Gastrocnemius medialis (tissue), 4 donors: ENCODE results near the gene PRSS21.

Experiments used
- POLR2A ChIP-seq, 2 donors: fragments of 450-650 bp; IDR thresholded peaks; one replicate each; pipeline ENCODE4 v1.6.1; 2017; ENCODE audit warnings: antibody characterized with exemption in 2 of 2, mild to moderate bottlenecking in 2 of 2, moderate library complexity in 2 of 2
- TF ChIP-seq, protein P1 (sequence below), 5 experiments: fragments of 450-650 bp in 3 of 5; fragments of 200-600 bp in 2 of 5; sonication (generic) in 2 of 5; IDR thresholded peaks in 4 of 5; conservative IDR thresholded peaks in 1 of 5; 1 replicate in 4 of 5; 2 replicates in 1 of 5; pipeline ENCODE4 v1.5.1; 2016 to 2019; ENCODE audit warnings: antibody characterized with exemption in 5 of 5, mild to moderate bottlenecking in 3 of 5, moderate library complexity in 3 of 5

DNA sequence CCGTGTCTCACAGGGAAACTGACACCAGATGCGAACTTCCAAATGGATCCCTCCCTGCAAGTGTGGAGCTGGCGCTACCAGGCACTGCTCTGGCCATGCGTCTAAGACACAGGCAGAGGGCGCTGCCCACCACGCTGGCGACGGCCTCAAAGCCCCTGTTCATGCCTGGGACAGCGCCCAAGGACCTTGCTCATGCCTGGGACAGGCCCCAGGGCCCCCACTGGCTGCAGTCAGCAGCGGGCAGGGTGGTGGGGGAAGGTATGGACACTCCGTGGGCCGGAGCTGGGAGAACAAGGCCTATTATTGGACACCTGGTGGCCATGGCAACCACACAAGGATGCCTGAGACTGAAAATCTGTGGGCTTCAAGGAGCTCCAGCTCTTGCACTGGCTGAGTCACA lies 21.9 kb downstream of the PRSS21 start:
- TF ChIP-seq POLR2A (IDR thresholded peaks at IDR 0.05), result no peak
- TF ChIP-seq, protein P1, sequence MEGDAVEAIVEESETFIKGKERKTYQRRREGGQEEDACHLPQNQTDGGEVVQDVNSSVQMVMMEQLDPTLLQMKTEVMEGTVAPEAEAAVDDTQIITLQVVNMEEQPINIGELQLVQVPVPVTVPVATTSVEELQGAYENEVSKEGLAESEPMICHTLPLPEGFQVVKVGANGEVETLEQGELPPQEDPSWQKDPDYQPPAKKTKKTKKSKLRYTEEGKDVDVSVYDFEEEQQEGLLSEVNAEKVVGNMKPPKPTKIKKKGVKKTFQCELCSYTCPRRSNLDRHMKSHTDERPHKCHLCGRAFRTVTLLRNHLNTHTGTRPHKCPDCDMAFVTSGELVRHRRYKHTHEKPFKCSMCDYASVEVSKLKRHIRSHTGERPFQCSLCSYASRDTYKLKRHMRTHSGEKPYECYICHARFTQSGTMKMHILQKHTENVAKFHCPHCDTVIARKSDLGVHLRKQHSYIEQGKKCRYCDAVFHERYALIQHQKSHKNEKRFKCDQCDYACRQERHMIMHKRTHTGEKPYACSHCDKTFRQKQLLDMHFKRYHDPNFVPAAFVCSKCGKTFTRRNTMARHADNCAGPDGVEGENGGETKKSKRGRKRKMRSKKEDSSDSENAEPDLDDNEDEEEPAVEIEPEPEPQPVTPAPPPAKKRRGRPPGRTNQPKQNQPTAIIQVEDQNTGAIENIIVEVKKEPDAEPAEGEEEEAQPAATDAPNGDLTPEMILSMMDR (IDR thresholded peaks at IDR 0.05 in 4 of 5, conservative IDR thresholded peaks at IDR 0.05 in 1 of 5), result peak in 4 of 5 experiments; percentile 48 to 71 (median 63)
